ENCODE results near the gene PRR32. TPM values are rescaled to one million over a fixed set of nuclear protein-coding genes. Genes with fewer than 3 reads are reported as not detected.

Gene PRR32
- not detected in 2 replicates for total RNA-seq

GRCh38 chrX:126819429-126819828 lies at the start of gene PRR32:
PRR32 (plus strand) TSS chrX:126819729; CDS start chrX:126819844, 115 bp downstream.

